GM19193 (cell line): Measurements from ENCODE around the gene SPIRE1.

Experiments
- POLR2A ChIP-seq: IDR thresholded peaks from 4 replicates; pipeline ENCODE4 v1.6.1; 2011; ENCODE audit not compliant: insufficient read depth, insufficient read length; ENCODE audit errors: extremely low read depth

Gene SPIRE1

GRCh38 chr18:12410081-12410481, 247.8 kb downstream of the SPIRE1 start:
- no peak for TF ChIP-seq POLR2A

- TF ChIP-seq POLR2A, result no peak
These were observed 248.4 kb downstream of the SPIRE1 start for GRCh38 chr18:12409469-12409868.

GRCh38 chr18:12408247-12408869, 249.5 kb downstream of the SPIRE1 start:
- TF ChIP-seq POLR2A, result no peak

GRCh38 chr18:12406371-12407111, 251.4 kb downstream of the SPIRE1 start:
- no peak for TF ChIP-seq POLR2A

GRCh38 chr18:12405066-12405465, 252.8 kb downstream of the SPIRE1 start:
- TF ChIP-seq POLR2A, result no peak

GRCh38 chr18:12403601-12404506, 254.1 kb downstream of the SPIRE1 start:
- TF ChIP-seq POLR2A, result no peak

- TF ChIP-seq POLR2A, result no peak
These were observed 256.0 kb downstream of the SPIRE1 start for GRCh38 chr18:12401881-12402280.

- TF ChIP-seq POLR2A, result no peak
These were observed 258.7 kb downstream of the SPIRE1 start for GRCh38 chr18:12399231-12399630.

- no peak for TF ChIP-seq POLR2A
These were observed 259.3 kb downstream of the SPIRE1 start for GRCh38 chr18:12398625-12399024.

- no peak for TF ChIP-seq POLR2A
These were observed 260.1 kb downstream of the SPIRE1 start for GRCh38 chr18:12397793-12398192.

GRCh38 chr18:12397254-12397653, 260.7 kb downstream of the SPIRE1 start:
- TF ChIP-seq POLR2A, result no peak
